ENCODE measurements around the gene TMEM184A. TPM values are rescaled to one million over a fixed set of nuclear protein-coding genes. Genes with fewer than 3 reads are reported as not detected.

TMEM184A gene
- total and polyA plus RNA-seq, 7 donors: 0.28 to 60.3 (median 9.3) TPM; not detected in 3

- peaks cover 0 to 10% (median 0%) of the 10 kb centered on the region in 3 donors for H3K27me3 ChIP-seq
- DNase-seq: no peak
- H3K4me3 ChIP-seq: no peak overlapping the region
- peaks cover 0 to 12% (median 9%) of the 10 kb centered on the region in 4 donors for H3K4me1 ChIP-seq
- no peaks in the 10 kb centered on the region for H3K36me3 ChIP-seq
- TF ChIP-seq EP300 (IDR thresholded peaks at IDR 0.05) (no peak), POLR2A (IDR thresholded peaks at IDR 0.05) (no peak), POLR2AphosphoS5 (IDR thresholded peaks at IDR 0.05) (no peak), CTCF (IDR thresholded peaks at IDR 0.05) (no peak)
- WGBS, 2 donors: 49 to 85% methylated on average over 32 of the region's 32 CpGs
- no peaks in the 10 kb centered on the region for H3K9me3 ChIP-seq
- intact Hi-C loops (cut with DNase I): no loop called here
- H3K27ac ChIP-seq: no peak overlapping the region
Measured at GRCh38 chr7:1558841-1559625, 3.0 kb upstream of the TMEM184A start.

- no peak for TF ChIP-seq EP300 (IDR thresholded peaks at IDR 0.05)
- no peak for TF ChIP-seq POLR2AphosphoS5 (IDR thresholded peaks at IDR 0.05)
- TF ChIP-seq CTCF (IDR thresholded peaks at IDR 0.05): no peak
- no peak for TF ChIP-seq POLR2A (IDR thresholded peaks at IDR 0.05)
- DNase-seq: no peak
- H3K36me3 ChIP-seq: no peaks in the 10 kb centered on the region
- intact Hi-C loops (cut with DNase I): no loop called here
- 75 to 77% methylated on average over 24 of the region's 24 CpGs for WGBS, 2 donors
- H3K4me1 ChIP-seq: peaks cover 0 to 12% (median 9%) of the 10 kb centered on the region in 4 donors
- no peak overlapping the region for H3K27ac ChIP-seq
- H3K4me3 ChIP-seq: no peak overlapping the region
- H3K27me3 ChIP-seq: peaks cover 0 to 10% (median 0%) of the 10 kb centered on the region in 3 donors
- no peaks in the 10 kb centered on the region for H3K9me3 ChIP-seq
Measured at GRCh38 chr7:1558181-1558811, 2.3 kb upstream of the TMEM184A start.

- WGBS, 2 donors: 92 to 94% methylated on average over 10 of the region's 10 CpGs
- intact Hi-C loops (cut with DNase I): no loop called here
- DNase-seq: no peak
Measured at GRCh38 chr7:1557771-1558170, 1.8 kb upstream of the TMEM184A start.

GRCh38 chr7:1557006-1557405 is 1.0 kb upstream of the TMEM184A start:
- peaks cover 0 to 10% (median 0%) of the 10 kb centered on the region in 3 donors for H3K27me3 ChIP-seq
- peaks cover 0 to 12% (median 9%) of the 10 kb centered on the region in 4 donors for H3K4me1 ChIP-seq
- TF ChIP-seq POLR2A (IDR thresholded peaks at IDR 0.05) (no peak), POLR2AphosphoS5 (IDR thresholded peaks at IDR 0.05) (no peak), CTCF (IDR thresholded peaks at IDR 0.05) (no peak), EP300 (IDR thresholded peaks at IDR 0.05) (no peak)
- no peak overlapping the region for H3K4me3 ChIP-seq
- no peak overlapping the region for H3K27ac ChIP-seq
- 94 to 95% methylated on average over 7 of the region's 7 CpGs for WGBS, 2 donors
- intact Hi-C loops (cut with DNase I): no loop called here
- H3K9me3 ChIP-seq: no peaks in the 10 kb centered on the region
- H3K36me3 ChIP-seq: no peaks in the 10 kb centered on the region
- DNase-seq: no peak

More at GRCh38 chr7:1557771-1558170, 1.8 kb upstream of the TMEM184A start:
- Histone ChIP-seq H3K27me3 (peaks cover 0 to 10% (median 0%) of the 10 kb centered on the region in 3 donors), H3K27ac (no peak overlapping the region), H3K36me3 (no peaks in the 10 kb centered on the region), H3K9me3 (no peaks in the 10 kb centered on the region), H3K4me3 (no peak overlapping the region), H3K4me1 (peaks cover 0 to 12% (median 9%) of the 10 kb centered on the region in 4 donors)
- no peak for TF ChIP-seq POLR2A (IDR thresholded peaks at IDR 0.05)
- no peak for TF ChIP-seq CTCF (IDR thresholded peaks at IDR 0.05)
- TF ChIP-seq POLR2AphosphoS5 (IDR thresholded peaks at IDR 0.05): no peak
- no peak for TF ChIP-seq EP300 (IDR thresholded peaks at IDR 0.05)

Measured in sigmoid colon (tissue), 7 donors.